A673 (cell line): ENCODE measurements around the gene CFAP99. TPM values are rescaled to one million over a fixed set of nuclear protein-coding genes. Genes with fewer than 3 reads are reported as not detected.

Experiments used
- BruUV-seq: library from RNA; stranded (reverse); fragments of 400-500 nt; replicated peaks from 2 replicates; lab custom pipeline; 2021; lab: Mats Ljungman, UMichigan
- CTCF ChIA-PET: fragments of 300-600 bp; sonication (Branson Sonifier 250); formaldehyde crosslinking; loops from one replicate; lab custom pipeline; 2022; ENCODE audit warnings: antibody characterized with exemption; lab: Charles Lee
- POLR2A ChIA-PET: fragments of 300-600 bp; sonication (Branson Sonifier 250); formaldehyde crosslinking; loops from one replicate; lab custom pipeline; 2022; ENCODE audit warnings: antibody characterized with exemption; ENCODE audit not compliant: low non-redundant PET; lab: Charles Lee
- DNase-seq: peaks from one replicate; pipeline ENCODE4 v3.0.0-alpha.2; 2015; ENCODE audit warnings: low spot score
- H3K27ac ChIP-seq: fragments of 200-600 bp; sonication (generic); 2 replicates; pipeline ENCODE4 v1.5.1; 2016; ENCODE audit warnings: mixed run types, low read depth, mild to moderate bottlenecking, mixed read lengths, antibody characterized with exemption, low read length; ENCODE audit not compliant: poor library complexity, severe bottlenecking
- H3K27me3 ChIP-seq: fragments of 200-600 bp; sonication (generic); replicated peaks from 2 replicates; pipeline ENCODE4 v1.6.1; 2017; ENCODE audit warnings: mixed run types, low read depth, mild to moderate bottlenecking, mixed read lengths, antibody characterized with exemption, low read length; ENCODE audit not compliant: insufficient read depth, poor library complexity
- H3K36me3 ChIP-seq: fragments of 200-600 bp; sonication (generic); 2 replicates; pipeline ENCODE4 v1.6.1; 2016; ENCODE audit warnings: mixed run types, mild to moderate bottlenecking, mixed read lengths, antibody characterized with exemption, low read length; ENCODE audit not compliant: insufficient read depth, poor library complexity, severe bottlenecking
- H3K4me1 ChIP-seq: fragments of 200-600 bp; sonication (generic); 2 replicates; pipeline ENCODE4 v1.6.1; 2017; ENCODE audit warnings: mixed run types, mild to moderate bottlenecking, mixed read lengths, antibody characterized with exemption, low read length; ENCODE audit not compliant: insufficient read depth, poor library complexity, severe bottlenecking
- H3K4me3 ChIP-seq: fragments of 200-600 bp; sonication (generic); 2 replicates; pipeline ENCODE4 v1.5.1; 2016; ENCODE audit warnings: low read depth, mixed run types, mild to moderate bottlenecking, mixed read lengths, low read length; ENCODE audit not compliant: poor library complexity, severe bottlenecking
- H3K9me3 ChIP-seq: fragments of 200-600 bp; sonication (generic); 2 replicates; pipeline ENCODE4 v1.6.1; 2016; ENCODE audit warnings: mixed run types, low read depth, mild to moderate bottlenecking, mixed read lengths, antibody characterized with exemption, low read length; ENCODE audit not compliant: poor library complexity, severe bottlenecking
- CTCF ChIP-seq: fragments of 300-800, 200-600 bp; sonication (generic); conservative IDR thresholded peaks from 2 replicates; pipeline ENCODE4 v1.5.1; 2017; ENCODE audit warnings: low read depth, mild to moderate bottlenecking, antibody characterized with exemption, low read length, moderate library complexity, mixed read lengths
- EZH2 ChIP-seq: fragments of 200-600 bp; sonication (generic); IDR thresholded peaks from 2 replicates; pipeline ENCODE4 v1.6.1; 2017; ENCODE audit warnings: borderline replicate concordance, low read depth, mild to moderate bottlenecking, mixed read lengths, antibody characterized with exemption, low read length; ENCODE audit not compliant: poor library complexity, severe bottlenecking
- intact Hi-C: fragments of 100-400 bp; cut with micrococcal nuclease; formaldehyde crosslinking; loops from one replicate; pipeline ENCODE4 v1.10.0; 2022; ENCODE audit not compliant: unreplicated experiment
- total RNA-seq: library from RNA; stranded (reverse); gene quantifications from 2 replicates; pipeline ENCODE4 v1.2.3, GENCODE V29; 2021

Gene CFAP99
- total RNA-seq, 1 experiment from 2014 or later, result not detected

GRCh38 chr4:2399216-2399615, 19.5 kb upstream of the CFAP99 start:
- DNase-seq, result no peak
- no peak for TF ChIP-seq CTCF
- no peak for TF ChIP-seq EZH2
- Histone ChIP-seq H3K27me3 (no peaks in the 10 kb centered on the region), H3K27ac (no peak overlapping the region), H3K4me3 (no peak overlapping the region), H3K36me3 (no peaks in the 10 kb centered on the region), H3K4me1 (peaks cover 13% of the 10 kb centered on the region), H3K9me3 (no peaks in the 10 kb centered on the region)
- ChIA-PET CTCF (no interaction called here), POLR2A (interaction anchor here (0.6 kb wide), 1 partner anchor 25 kb away, joined by 3 read pairs; no protein-coding TSS in a partner anchor)
- no TSS peak for BruUV-seq
- intact Hi-C loops, result no loop called here

GRCh38 chr4:2399631-2400190, 19.0 kb upstream of the CFAP99 start:
- H3K4me1 ChIP-seq, result peaks cover 12% of the 10 kb centered on the region
- no peak for TF ChIP-seq CTCF
- no peak for TF ChIP-seq EZH2
- H3K27me3 ChIP-seq, result no peaks in the 10 kb centered on the region
- POLR2A ChIA-PET, result interaction anchor here (0.6 kb wide), 1 partner anchor 26 kb away, joined by 3 read pairs; no protein-coding TSS in a partner anchor
- no peaks in the 10 kb centered on the region for H3K9me3 ChIP-seq
- CTCF ChIA-PET, result no interaction called here
- no peaks in the 10 kb centered on the region for H3K36me3 ChIP-seq
- no peak overlapping the region for H3K4me3 ChIP-seq
- intact Hi-C loops, result no loop called here
- no TSS peak for BruUV-seq
- DNase-seq, result no peak
- no peak overlapping the region for H3K27ac ChIP-seq

GRCh38 chr4:2400841-2401609, 17.7 kb upstream of the CFAP99 start:
- intact Hi-C loops, result no loop called here
- Histone ChIP-seq H3K27me3 (no peaks in the 10 kb centered on the region), H3K4me3 (no peak overlapping the region), H3K27ac (no peak overlapping the region), H3K9me3 (no peaks in the 10 kb centered on the region), H3K36me3 (no peaks in the 10 kb centered on the region), H3K4me1 (peaks cover 12% of the 10 kb centered on the region)
- ChIA-PET CTCF (interaction anchor here (1.1 kb wide), 1 partner anchor 181 kb away, joined by 3 read pairs; no protein-coding TSS in a partner anchor), POLR2A (no interaction called here)
- no peak for DNase-seq
- BruUV-seq, result no TSS peak
- no peak for TF ChIP-seq CTCF
- no peak for TF ChIP-seq EZH2
